Mesendoderm (in vitro differentiated cells): ENCODE results near the gene FADS3.

ENCODE experiments used
- DNase-seq: peaks from one replicate; pipeline ENCODE4 v3.0.0; 2013
- H2AK5ac ChIP-seq: 2 replicates; pipeline ENCODE4 v1.6.1; 2013; ENCODE audit warnings: low read length, inconsistent platforms
- H2BK120ac ChIP-seq: 2 replicates; pipeline ENCODE4 v1.6.1; 2013; ENCODE audit warnings: low read depth, mild to moderate bottlenecking, low read length, moderate library complexity, mixed read lengths
- H2BK15ac ChIP-seq: replicated peaks from 2 replicates; pipeline ENCODE4 v1.6.1; 2013; ENCODE audit warnings: low read depth, mild to moderate bottlenecking, moderate library complexity
- H2BK5ac ChIP-seq: 2 replicates; pipeline ENCODE4 v1.6.1; 2013; ENCODE audit warnings: low read length, inconsistent platforms
- H3K18ac ChIP-seq: 2 replicates; pipeline ENCODE4 v1.6.1; 2013; ENCODE audit warnings: mild to moderate bottlenecking, low read length, mixed read lengths
- H3K23ac ChIP-seq: one replicate; pipeline ENCODE4 v1.6.1; 2013; ENCODE audit warnings: low read length
- H3K27ac ChIP-seq: 2 replicates; pipeline ENCODE4 v1.5.1; 2013; ENCODE audit warnings: low read depth, mild to moderate bottlenecking, inconsistent platforms, low read length, moderate library complexity
- H3K27me3 ChIP-seq: 2 replicates; pipeline ENCODE4 v1.6.1; 2013; ENCODE audit warnings: low read length, control low read depth, mild to moderate bottlenecking, inconsistent platforms; ENCODE audit not compliant: insufficient read depth, poor library complexity
- H3K36me3 ChIP-seq: 2 replicates; pipeline ENCODE4 v1.6.1; 2013; ENCODE audit warnings: low read length, inconsistent platforms; ENCODE audit not compliant: control insufficient read depth, insufficient read depth
- H3K4ac ChIP-seq: one replicate; pipeline ENCODE4 v1.6.1; 2013; ENCODE audit warnings: low read depth, mild to moderate bottlenecking, low read length, moderate library complexity
- H3K4me1 ChIP-seq: 2 replicates; pipeline ENCODE4 v1.6.1; 2013; ENCODE audit warnings: low read depth, low read length, inconsistent platforms; ENCODE audit not compliant: control insufficient read depth
- H3K4me2 ChIP-seq: 2 replicates; pipeline ENCODE4 v1.6.1; 2013; ENCODE audit warnings: low read length
- H3K4me3 ChIP-seq: 2 replicates; pipeline ENCODE4 v1.5.1; 2013; ENCODE audit warnings: mild to moderate bottlenecking, low read length
- H3K56ac ChIP-seq: one replicate; pipeline ENCODE4 v1.6.1; 2013; ENCODE audit warnings: low read length
- H3K79me1 ChIP-seq: 2 replicates; pipeline ENCODE4 v1.6.1; 2013; ENCODE audit warnings: low read length, inconsistent platforms
- H3K79me2 ChIP-seq: 2 replicates; pipeline ENCODE4 v1.6.1; 2013; ENCODE audit warnings: mild to moderate bottlenecking, low read length; ENCODE audit not compliant: control insufficient read depth, insufficient read depth
- H3K9ac ChIP-seq: 2 replicates; pipeline ENCODE4 v1.6.1; 2013; ENCODE audit warnings: low read length, inconsistent platforms
- H4K5ac ChIP-seq: one replicate; pipeline ENCODE4 v1.6.1; 2013; ENCODE audit warnings: low read length
- H4K8ac ChIP-seq: one replicate; pipeline ENCODE4 v1.6.1; 2013; ENCODE audit warnings: low read depth, mild to moderate bottlenecking, control low read depth, low read length, moderate library complexity
- WGBS: extraction: QIAGEN DNeasy Blood & Tissue Kit; methylation state at CpG from one replicate; pipeline ENCODE4 v1.1.7; 2013; ENCODE audit warnings: low lambda C conversion rate, missing lambda C conversion rate; ENCODE audit not compliant: insufficient coverage; ENCODE audit errors: extremely low coverage; 5-methylcytosine and 5-hydroxymethylcytosine counted together

Gene FADS3

GRCh38 chr11:61892085-61892370, 683 bp upstream of the FADS3 start:
- no CpG with 5 or more reads among the region's 12 CpGs for WGBS

DNA sequence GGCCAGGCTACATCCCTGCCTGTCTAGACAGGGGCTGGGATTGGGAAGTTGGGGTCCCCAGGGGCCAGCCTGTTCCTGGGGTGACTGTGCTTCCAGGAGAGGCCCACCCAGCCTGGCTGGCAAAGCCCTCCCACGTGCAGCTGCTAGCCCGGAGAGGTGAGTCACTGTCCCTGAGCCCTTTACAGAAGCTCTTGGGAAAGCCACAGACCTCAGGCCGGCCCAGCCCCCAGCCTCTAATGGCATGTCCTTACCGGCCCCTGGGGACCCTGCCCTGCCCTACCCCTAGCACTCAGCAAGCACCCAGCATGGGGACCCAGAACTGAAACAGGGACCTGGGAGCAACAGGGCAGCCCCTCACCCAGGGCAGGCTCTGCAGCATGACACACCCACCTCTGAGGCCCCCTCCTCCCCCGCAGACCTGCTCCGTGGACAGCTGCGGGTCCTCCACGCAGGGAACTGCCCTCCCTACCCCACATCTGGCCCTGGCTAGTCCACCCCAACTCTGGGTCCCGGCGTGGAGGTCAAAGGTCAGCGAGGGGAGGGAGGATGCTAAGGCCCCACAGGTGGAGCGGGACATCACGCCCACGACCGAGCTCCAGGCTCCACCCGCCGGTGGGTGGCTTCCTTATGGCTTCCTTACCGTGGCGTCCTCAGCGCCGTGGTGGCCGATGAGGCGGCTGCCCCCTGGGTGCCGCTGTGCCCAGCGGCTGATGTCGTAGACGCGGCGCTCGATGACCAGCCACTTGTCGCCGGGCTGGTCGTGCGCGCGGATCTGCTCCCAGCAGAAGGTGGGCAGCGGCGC, 615 bp downstream of the FADS3 start:
- Histone ChIP-seq H3K36me3 (no peaks in the 10 kb centered on the region), H3K4me1 (peaks cover 3% of the 10 kb centered on the region), H3K79me2 (no peaks in the 10 kb centered on the region), H3K18ac (no peak overlapping the region), H3K4ac (no peak overlapping the region), H3K23ac (no peak overlapping the region), H2BK15ac (no peak overlapping the region), H3K56ac (peak overlapping the region; percentile 89), H4K8ac (no peak overlapping the region), H2AK5ac (no peak overlapping the region), H2BK5ac (no peak overlapping the region), H3K9ac (peak overlapping the region; percentile 61), H4K5ac (no peak overlapping the region), H3K4me3 (peak overlapping the region; percentile 44), H3K27me3 (no peaks in the 10 kb centered on the region), H2BK120ac (no peak overlapping the region), H3K27ac (no peak overlapping the region), H3K79me1 (no peaks in the 10 kb centered on the region), H3K4me2 (peak overlapping the region; percentile 94)
- no CpG with 5 or more reads among the region's 38 CpGs for whole genome bisulfite sequencing
- DNase-seq: peak; percentile 73

More at GRCh38 chr11:61892085-61892370, 683 bp upstream of the FADS3 start:
- no peak overlapping the region for H4K5ac ChIP-seq
- H3K4ac ChIP-seq: no peak overlapping the region
- H3K56ac ChIP-seq: no peak overlapping the region
- no peak overlapping the region for H3K18ac ChIP-seq
- no peak overlapping the region for H2BK5ac ChIP-seq
- peak overlapping the region; percentile 50 for H3K4me2 ChIP-seq
- H3K79me2 ChIP-seq: no peaks in the 10 kb centered on the region
- no peak overlapping the region for H3K27ac ChIP-seq
- H3K23ac ChIP-seq: no peak overlapping the region
- no peak overlapping the region for H2BK120ac ChIP-seq
- H2BK15ac ChIP-seq: no peak overlapping the region
- no peaks in the 10 kb centered on the region for H3K36me3 ChIP-seq
- no peak for DNase-seq
- H2AK5ac ChIP-seq: no peak overlapping the region
- no peak overlapping the region for H4K8ac ChIP-seq
- H3K9ac ChIP-seq: peak overlapping the region; percentile 19
- H3K79me1 ChIP-seq: no peaks in the 10 kb centered on the region
- no peaks in the 10 kb centered on the region for H3K27me3 ChIP-seq
- no peak overlapping the region for H3K4me3 ChIP-seq
- peaks cover 3% of the 10 kb centered on the region for H3K4me1 ChIP-seq

DNA sequence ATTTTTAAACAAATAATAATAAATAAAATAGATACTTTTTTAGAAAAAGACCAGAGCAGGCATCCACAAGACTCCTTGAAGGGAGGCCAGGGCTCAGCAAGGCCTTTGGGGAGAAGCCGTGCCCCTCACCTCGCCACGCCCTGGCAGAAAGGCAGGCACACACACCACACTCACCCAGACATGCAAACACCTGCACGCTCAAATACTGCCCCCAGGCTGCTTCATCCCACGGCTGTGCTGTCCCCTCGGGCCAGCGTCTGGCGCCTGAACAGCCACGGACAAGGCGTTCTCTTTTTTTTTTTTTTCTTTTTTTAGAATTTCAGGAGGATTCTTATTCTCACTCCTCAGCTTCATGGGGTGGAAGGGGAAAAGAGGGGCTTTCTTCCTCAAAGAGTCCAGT, 1.5 kb downstream of the FADS3 start:
- no peak for DNase-seq
- Histone ChIP-seq H3K79me1 (no peaks in the 10 kb centered on the region), H3K79me2 (no peaks in the 10 kb centered on the region), H2BK15ac (no peak overlapping the region), H3K27ac (no peak overlapping the region), H2BK5ac (no peak overlapping the region), H2AK5ac (no peak overlapping the region), H3K9ac (no peak overlapping the region), H3K4me3 (no peak overlapping the region), H4K5ac (no peak overlapping the region), H3K36me3 (no peaks in the 10 kb centered on the region), H3K4me2 (no peak overlapping the region), H3K56ac (no peak overlapping the region), H3K4me1 (peaks cover 3% of the 10 kb centered on the region), H3K27me3 (no peaks in the 10 kb centered on the region), H4K8ac (no peak overlapping the region), H3K4ac (no peak overlapping the region), H3K18ac (no peak overlapping the region), H2BK120ac (no peak overlapping the region), H3K23ac (no peak overlapping the region)
- no CpG with 5 or more reads among the region's 10 CpGs for WGBS

DNA sequence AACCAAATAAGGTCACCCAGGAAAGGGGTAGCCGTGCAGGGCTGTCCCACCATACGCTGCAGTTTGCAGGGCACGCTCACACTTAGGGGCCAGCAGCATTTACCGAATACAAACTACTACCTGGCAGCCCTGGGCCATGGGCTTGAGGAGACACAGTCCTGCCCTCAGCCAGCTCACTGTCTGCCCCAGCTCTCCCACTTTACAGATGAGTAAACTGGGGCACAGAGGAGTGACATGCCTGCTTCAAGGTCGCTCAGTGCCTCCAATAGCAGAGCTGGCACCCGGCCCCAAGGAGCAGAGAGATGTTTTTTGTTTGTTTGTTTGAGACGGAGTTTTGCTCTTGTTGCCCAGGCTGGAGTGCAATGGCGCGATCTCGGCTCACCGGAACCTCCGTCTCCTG, 2.8 kb downstream of the FADS3 start:
- H3K36me3 ChIP-seq: no peaks in the 10 kb centered on the region
- H3K9ac ChIP-seq: no peak overlapping the region
- no peak overlapping the region for H2AK5ac ChIP-seq
- no peak overlapping the region for H3K4ac ChIP-seq
- no peaks in the 10 kb centered on the region for H3K79me2 ChIP-seq
- H3K4me3 ChIP-seq: no peak overlapping the region
- H4K8ac ChIP-seq: no peak overlapping the region
- no peaks in the 10 kb centered on the region for H3K79me1 ChIP-seq
- no peak overlapping the region for H3K27ac ChIP-seq
- H3K4me1 ChIP-seq: peaks cover 3% of the 10 kb centered on the region
- no peak for DNase-seq
- no peak overlapping the region for H3K18ac ChIP-seq
- no peak overlapping the region for H3K4me2 ChIP-seq
- no peak overlapping the region for H2BK15ac ChIP-seq
- no peak overlapping the region for H2BK5ac ChIP-seq
- no peak overlapping the region for H3K23ac ChIP-seq
- H3K56ac ChIP-seq: no peak overlapping the region
- WGBS: no CpG with 5 or more reads among the region's 12 CpGs
- H3K27me3 ChIP-seq: no peaks in the 10 kb centered on the region
- H4K5ac ChIP-seq: no peak overlapping the region
- H2BK120ac ChIP-seq: no peak overlapping the region

DNA sequence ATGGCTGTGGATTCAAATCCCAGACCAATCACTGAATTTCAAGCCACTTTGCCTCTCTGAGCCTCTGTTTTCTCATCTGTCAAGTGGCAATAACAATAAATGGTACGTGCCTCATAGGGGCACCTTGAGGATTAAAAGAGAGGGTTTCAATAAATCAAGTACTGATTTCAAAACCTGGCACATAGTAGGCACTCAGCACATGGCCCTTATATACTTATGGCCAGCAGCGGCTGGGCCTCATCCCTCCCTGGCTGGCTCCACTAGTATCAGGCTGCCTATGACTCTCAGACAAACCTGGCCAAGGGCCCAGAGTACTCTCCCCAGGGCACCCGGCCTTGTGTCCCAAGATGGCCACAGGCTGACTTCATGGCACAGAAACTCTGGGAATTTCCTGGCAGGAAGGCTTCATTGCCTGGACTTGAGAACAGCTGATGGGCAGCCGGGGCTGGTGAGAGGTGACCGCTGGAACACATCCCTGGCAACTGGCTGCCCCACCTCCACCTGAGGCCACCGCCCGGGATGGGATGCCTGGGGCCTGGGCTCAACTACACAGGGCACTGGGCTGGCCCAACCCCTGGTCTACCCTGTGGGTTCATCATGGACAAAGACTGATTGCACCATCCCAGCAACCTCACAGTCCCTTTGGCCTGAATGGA, 3.4 kb downstream of the FADS3 start:
- H3K18ac ChIP-seq: no peak overlapping the region
- H3K27ac ChIP-seq: no peak overlapping the region
- no peak overlapping the region for H4K8ac ChIP-seq
- no peak overlapping the region for H4K5ac ChIP-seq
- no peak overlapping the region for H3K56ac ChIP-seq
- no peak overlapping the region for H2AK5ac ChIP-seq
- no peaks in the 10 kb centered on the region for H3K79me2 ChIP-seq
- H3K23ac ChIP-seq: no peak overlapping the region
- no peak overlapping the region for H2BK5ac ChIP-seq
- peak; percentile 57 for DNase-seq
- no CpG with 5 or more reads among the region's 7 CpGs for WGBS
- no peak overlapping the region for H2BK120ac ChIP-seq
- no peaks in the 10 kb centered on the region for H3K27me3 ChIP-seq
- no peak overlapping the region for H3K9ac ChIP-seq
- H3K4me1 ChIP-seq: peaks cover 3% of the 10 kb centered on the region
- no peak overlapping the region for H2BK15ac ChIP-seq
- H3K36me3 ChIP-seq: no peaks in the 10 kb centered on the region
- no peak overlapping the region for H3K4me3 ChIP-seq
- H3K4ac ChIP-seq: no peak overlapping the region
- H3K79me1 ChIP-seq: no peaks in the 10 kb centered on the region
- no peak overlapping the region for H3K4me2 ChIP-seq
